Breast epithelium (tissue), 3 donors: ENCODE measurements around the gene GALNT3.

ENCODE experiments used
- POLR2A ChIP-seq: fragments of 450-650 bp; IDR thresholded peaks from one replicate; pipeline ENCODE4 v1.6.1; 2016; ENCODE audit warnings: antibody characterized with exemption, mild to moderate bottlenecking, moderate library complexity
- POLR2AphosphoS5 ChIP-seq, 3 donors: sonication (generic); formaldehyde crosslinking; IDR thresholded peaks; one replicate each; pipeline ENCODE4 v1.6.1; 2017; ENCODE audit warnings: antibody characterized with exemption in 3 of 3
- TF ChIP-seq, protein P1 (sequence below), 3 donors: fragments of 450-650 bp; IDR thresholded peaks; one replicate each; pipeline ENCODE4 v1.5.1; 2016 to 2017; ENCODE audit warnings: antibody characterized with exemption in 3 of 3, mild to moderate bottlenecking in 3 of 3, moderate library complexity in 3 of 3

DNA sequence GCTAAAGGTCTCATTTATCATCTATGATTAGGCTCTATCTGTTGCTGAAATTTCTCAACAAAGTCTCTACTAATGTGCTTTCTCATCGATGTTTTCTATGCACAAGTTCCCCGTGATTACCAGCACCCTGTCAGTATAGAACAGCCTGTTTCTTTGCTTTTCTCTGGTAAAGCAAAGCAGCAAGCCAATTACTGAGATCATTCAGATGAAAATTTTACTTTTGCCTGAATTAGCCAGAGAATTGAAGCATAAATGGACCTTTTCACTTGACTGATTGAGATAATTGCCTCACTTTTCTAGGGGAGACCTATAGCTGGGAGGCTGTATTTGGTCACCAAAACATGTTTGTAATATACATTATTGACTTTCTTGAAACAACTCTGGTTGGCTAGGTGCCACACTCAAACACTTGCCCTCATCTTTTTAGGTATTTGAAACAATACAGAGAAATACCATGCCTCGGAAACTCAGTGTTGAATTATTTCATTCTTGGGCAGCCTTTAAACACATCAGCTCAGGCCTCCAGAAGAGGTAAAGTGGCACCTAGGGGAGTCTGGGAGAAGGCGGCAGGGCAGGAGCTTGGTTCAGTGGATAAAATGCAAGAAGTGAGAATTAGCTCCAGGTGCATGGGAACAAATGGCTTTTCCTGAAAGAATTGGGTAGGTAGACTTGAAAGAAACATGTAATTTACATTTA lies 96.2 kb downstream of the GALNT3 start:
- TF ChIP-seq POLR2A (no peak), POLR2AphosphoS5 (IDR thresholded peaks at IDR 0.05) (no peak)
- TF ChIP-seq, protein P1, sequence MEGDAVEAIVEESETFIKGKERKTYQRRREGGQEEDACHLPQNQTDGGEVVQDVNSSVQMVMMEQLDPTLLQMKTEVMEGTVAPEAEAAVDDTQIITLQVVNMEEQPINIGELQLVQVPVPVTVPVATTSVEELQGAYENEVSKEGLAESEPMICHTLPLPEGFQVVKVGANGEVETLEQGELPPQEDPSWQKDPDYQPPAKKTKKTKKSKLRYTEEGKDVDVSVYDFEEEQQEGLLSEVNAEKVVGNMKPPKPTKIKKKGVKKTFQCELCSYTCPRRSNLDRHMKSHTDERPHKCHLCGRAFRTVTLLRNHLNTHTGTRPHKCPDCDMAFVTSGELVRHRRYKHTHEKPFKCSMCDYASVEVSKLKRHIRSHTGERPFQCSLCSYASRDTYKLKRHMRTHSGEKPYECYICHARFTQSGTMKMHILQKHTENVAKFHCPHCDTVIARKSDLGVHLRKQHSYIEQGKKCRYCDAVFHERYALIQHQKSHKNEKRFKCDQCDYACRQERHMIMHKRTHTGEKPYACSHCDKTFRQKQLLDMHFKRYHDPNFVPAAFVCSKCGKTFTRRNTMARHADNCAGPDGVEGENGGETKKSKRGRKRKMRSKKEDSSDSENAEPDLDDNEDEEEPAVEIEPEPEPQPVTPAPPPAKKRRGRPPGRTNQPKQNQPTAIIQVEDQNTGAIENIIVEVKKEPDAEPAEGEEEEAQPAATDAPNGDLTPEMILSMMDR (IDR thresholded peaks at IDR 0.05) = no peak
